RWPE2 (cell line): ENCODE results near the gene HOXC11.

Experiments used
- ATAC-seq: fragments of 200-7000 bp; cut with Tn5 transposase; 3 replicates; pipeline ENCODE4 v1.9.1; 2021; ENCODE audit warnings: low read depth
- DNase-seq: peaks from one replicate; pipeline ENCODE4 v3.0.0-alpha.2; 2020; ENCODE audit warnings: low spot score
- H3K27ac ChIP-seq: fragments of 450-650 bp; 2 replicates; pipeline ENCODE4 v1.5.1; 2017; ENCODE audit warnings: mild to moderate bottlenecking; ENCODE audit not compliant: poor library complexity, severe bottlenecking
- H3K27me3 ChIP-seq: fragments of 250-450 bp; sonication (Bioruptor Pico); 2 replicates; pipeline ENCODE4 v1.5.1; 2021; ENCODE audit warnings: mild to moderate bottlenecking, moderate library complexity; ENCODE audit not compliant: insufficient read depth, poor library complexity, severe bottlenecking
- H3K36me3 ChIP-seq: fragments of 250-450 bp; sonication (Bioruptor Pico); 2 replicates; pipeline ENCODE4 v1.5.1; 2020; ENCODE audit warnings: low read depth, mild to moderate bottlenecking, moderate library complexity
- H3K4me1 ChIP-seq: fragments of 250-450 bp; sonication (Bioruptor Pico); 2 replicates; pipeline ENCODE4 v1.5.1; 2021; ENCODE audit warnings: mild to moderate bottlenecking, moderate library complexity; ENCODE audit not compliant: insufficient read depth, poor library complexity, severe bottlenecking
- H3K4me3 ChIP-seq: fragments of 250-450 bp; sonication (Bioruptor Pico); 2 replicates; pipeline ENCODE4 v1.5.1; 2021; ENCODE audit warnings: mild to moderate bottlenecking, moderate library complexity; ENCODE audit not compliant: severe bottlenecking
- H3K9me3 ChIP-seq: fragments of 250-450 bp; sonication (Bioruptor Pico); 2 replicates; pipeline ENCODE4 v1.5.1; 2021; ENCODE audit warnings: mild to moderate bottlenecking, moderate library complexity; ENCODE audit not compliant: severe bottlenecking
- CTCF ChIP-seq: fragments of 450-650 bp; IDR thresholded peaks from one replicate; pipeline ENCODE4 v1.5.1; 2017; ENCODE audit warnings: mild to moderate bottlenecking, moderate library complexity; ENCODE audit not compliant: poor library complexity, severe bottlenecking

HOXC11 gene

DNA sequence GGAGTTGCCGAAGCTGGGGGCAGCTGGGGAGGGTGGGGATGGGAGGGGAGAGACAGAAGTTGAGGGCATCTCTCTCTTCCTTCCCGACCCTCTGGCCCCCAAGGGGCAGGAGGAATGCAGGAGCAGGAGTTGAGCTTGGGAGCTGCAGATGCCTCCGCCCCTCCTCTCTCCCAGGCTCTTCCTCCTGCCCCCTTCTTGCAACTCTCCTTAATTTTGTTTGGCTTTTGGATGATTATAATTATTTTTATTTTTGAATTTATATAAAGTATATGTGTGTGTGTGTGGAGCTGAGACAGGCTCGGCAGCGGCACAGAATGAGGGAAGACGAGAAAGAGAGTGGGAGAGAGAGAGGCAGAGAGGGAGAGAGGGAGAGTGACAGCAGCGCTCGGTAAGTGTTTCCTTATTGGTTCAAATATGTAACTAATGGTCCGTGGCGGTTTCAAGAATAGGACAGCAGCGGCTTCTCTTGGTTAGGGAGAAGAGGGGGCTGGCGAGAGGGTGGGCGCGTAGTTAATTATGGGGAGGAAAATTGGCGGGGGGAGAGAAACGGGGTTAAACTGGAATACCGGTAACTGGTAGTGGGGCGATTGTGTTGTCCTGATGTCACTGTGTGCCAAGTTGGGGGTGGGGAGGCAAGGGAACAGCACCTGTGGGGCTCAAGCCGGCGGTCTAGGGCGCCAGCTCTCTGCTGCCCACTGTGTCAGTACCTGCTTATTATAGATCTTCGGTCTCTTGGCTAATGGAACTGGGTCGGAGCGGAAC is 44.3 kb downstream of the HOXC11 start:
- Histone ChIP-seq H3K27ac (peak overlapping the region; percentile 31), H3K36me3 (no peaks in the 10 kb centered on the region), H3K4me3 (peak overlapping the region; percentile 44), H3K27me3 (peaks cover 76% of the 10 kb centered on the region), H3K9me3 (no peaks in the 10 kb centered on the region), H3K4me1 (no peaks in the 10 kb centered on the region)
- ATAC-seq (peak; percentile 48), DNase-seq (no peak)
- TF ChIP-seq CTCF = no peak

DNA sequence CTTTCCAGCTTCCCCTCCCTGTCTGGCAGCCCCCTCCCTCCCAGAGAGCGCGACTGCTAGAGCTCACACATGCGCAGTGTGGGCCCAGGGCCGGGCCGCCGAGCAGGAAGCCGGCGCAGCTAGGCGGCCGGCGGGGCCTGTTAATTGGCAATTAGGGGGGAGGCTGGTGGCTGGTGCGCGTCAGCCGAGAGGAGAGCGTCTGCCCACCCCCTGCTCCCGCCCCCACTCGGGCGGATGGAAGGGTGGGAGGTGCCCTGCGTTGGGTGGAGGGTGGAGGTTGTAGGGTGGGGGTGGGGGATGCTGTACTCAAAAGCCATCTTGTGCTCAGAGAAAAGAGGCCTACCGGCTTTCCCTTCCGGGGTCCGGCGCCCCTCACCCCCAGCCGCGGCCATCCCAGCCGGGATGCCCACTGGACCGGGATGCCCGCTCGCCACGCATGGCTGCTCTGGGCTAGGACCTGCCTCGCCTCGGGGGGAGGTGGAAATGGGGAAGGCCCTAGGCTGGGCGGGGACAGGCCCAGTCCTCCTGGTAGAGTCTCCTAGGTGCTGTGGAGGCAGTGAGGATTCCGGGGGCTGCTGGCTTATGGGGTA is 45.0 kb downstream of the HOXC11 start:
- peaks cover 76% of the 10 kb centered on the region for H3K27me3 ChIP-seq
- H3K27ac ChIP-seq = peak overlapping the region; percentile 31
- H3K36me3 ChIP-seq = no peaks in the 10 kb centered on the region
- no peaks in the 10 kb centered on the region for H3K9me3 ChIP-seq
- DNase-seq (no peak), ATAC-seq (peak; percentile 75)
- TF ChIP-seq CTCF = no peak
- peak overlapping the region; percentile 44 for H3K4me3 ChIP-seq
- H3K4me1 ChIP-seq = no peaks in the 10 kb centered on the region

DNA sequence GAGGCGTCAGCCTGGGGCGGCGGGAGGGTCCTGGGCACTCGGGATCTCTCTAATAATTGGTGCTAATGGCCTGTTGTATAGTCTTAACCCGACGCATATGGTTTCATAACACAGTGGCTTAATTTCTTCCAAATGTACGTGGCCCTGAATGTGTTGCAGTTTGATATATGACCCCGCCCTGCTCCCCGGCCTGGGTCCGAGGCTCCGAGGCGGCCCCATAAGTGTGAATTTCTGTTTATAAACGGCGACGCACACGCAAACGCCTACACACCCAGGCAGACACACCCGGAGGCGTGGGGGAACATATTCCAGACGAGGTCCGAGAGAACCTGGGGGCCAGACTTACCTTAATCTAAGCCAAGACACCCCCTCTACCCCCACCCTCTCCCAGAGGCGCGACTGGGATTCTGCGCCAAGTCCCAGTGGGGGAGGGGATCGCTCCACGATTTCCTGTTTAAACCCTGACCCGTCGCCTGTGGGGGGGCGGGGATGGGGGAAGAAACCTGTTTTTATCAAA is 45.6 kb downstream of the HOXC11 start:
- no peaks in the 10 kb centered on the region for H3K4me1 ChIP-seq
- ATAC-seq (no peak), DNase-seq (no peak)
- no peaks in the 10 kb centered on the region for H3K9me3 ChIP-seq
- TF ChIP-seq CTCF = no peak
- H3K36me3 ChIP-seq = no peaks in the 10 kb centered on the region
- H3K4me3 ChIP-seq = peak overlapping the region; percentile 44
- H3K27me3 ChIP-seq = peaks cover 76% of the 10 kb centered on the region
- H3K27ac ChIP-seq = peak overlapping the region; percentile 31

DNA sequence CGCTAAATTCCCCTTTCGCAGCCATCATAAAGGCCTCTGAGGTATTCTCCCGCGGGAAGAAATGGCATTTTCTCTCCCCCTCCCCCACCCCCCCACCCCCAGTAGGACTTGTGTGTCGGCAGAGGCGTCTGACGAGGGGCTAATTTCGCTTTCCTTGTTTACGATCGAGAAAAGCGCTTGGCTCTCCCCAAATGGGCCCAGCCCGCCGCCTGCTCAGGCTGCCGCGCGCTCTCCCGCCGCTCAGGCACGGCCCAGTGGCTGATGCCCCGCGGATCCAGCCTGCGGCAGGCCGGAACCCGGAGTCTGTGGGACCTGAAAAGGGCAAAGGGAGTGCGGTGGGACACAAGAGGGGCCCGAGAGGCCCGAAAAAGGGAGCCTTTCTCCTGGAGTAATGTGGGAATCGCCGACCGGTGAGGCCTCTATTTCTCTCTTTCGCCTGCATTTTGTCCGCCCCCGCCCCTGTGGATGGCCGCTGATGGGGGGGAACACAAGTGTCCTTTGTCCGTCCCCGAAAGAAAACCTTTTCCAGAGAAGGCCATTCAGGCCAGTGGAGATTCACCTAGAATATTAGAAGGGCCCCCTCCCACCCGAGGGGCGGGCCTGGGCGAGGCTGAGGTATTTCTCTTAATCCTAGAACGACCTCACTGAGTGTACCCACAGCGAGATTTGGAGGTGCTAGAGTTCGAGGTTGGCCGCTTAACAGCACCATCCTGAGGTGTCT is 46.3 kb downstream of the HOXC11 start:
- no peaks in the 10 kb centered on the region for H3K36me3 ChIP-seq
- no peak overlapping the region for H3K4me3 ChIP-seq
- no peaks in the 10 kb centered on the region for H3K9me3 ChIP-seq
- no peaks in the 10 kb centered on the region for H3K4me1 ChIP-seq
- TF ChIP-seq CTCF = no peak
- DNase-seq (no peak), ATAC-seq (no peak)
- H3K27me3 ChIP-seq = peaks cover 76% of the 10 kb centered on the region
- no peak overlapping the region for H3K27ac ChIP-seq
